Psoas muscle (tissue), 8 donors: Measurements from ENCODE around the gene GPR148. TPM values are rescaled to one million over a fixed set of nuclear protein-coding genes. Genes with fewer than 3 reads are reported as not detected.

Experiments
- ATAC-seq, 4 donors: fragments of 200-7000 bp; cut with Tn5 transposase; one replicate each; pipeline ENCODE4 v1.9.1; 2020; ENCODE audit warnings: moderate library complexity in 3 of 4, mild to moderate bottlenecking in 2 of 4
- DNase-seq, 2 donors: peaks; one replicate each; pipeline ENCODE4 v3.0.0-alpha.2; 2020
- H3K27ac ChIP-seq: fragments of 200-600 bp; one replicate; pipeline ENCODE4 v1.8.0; 2022
- H3K27me3 ChIP-seq, 3 donors: fragments of 200-600 bp in 1 of 3; one replicate each; pipeline versions ENCODE4 v1.6.1 to v1.8.0; 2013 to 2022; ENCODE audit warnings: low read length in 2 of 3, mild to moderate bottlenecking in 2 of 3, moderate library complexity in 1 of 3; ENCODE audit not compliant: insufficient read depth in 3 of 3
- H3K36me3 ChIP-seq, 2 donors: fragments of 200-600 bp in 1 of 2; one replicate each; pipeline versions ENCODE4 v1.6.1 to v1.8.0; 2013 to 2022; ENCODE audit warnings: low read depth in 1 of 2, mild to moderate bottlenecking in 1 of 2, moderate library complexity in 1 of 2; ENCODE audit not compliant: insufficient read depth in 1 of 2
- H3K4me1 ChIP-seq: fragments of 200-600 bp; one replicate; pipeline ENCODE4 v1.8.0; 2022
- H3K4me3 ChIP-seq: fragments of 200-600 bp; one replicate; pipeline ENCODE4 v1.8.0; 2022; ENCODE audit warnings: mild to moderate bottlenecking
- H3K9me3 ChIP-seq: fragments of 200-600 bp; one replicate; pipeline ENCODE4 v1.8.0; 2022
- CTCF ChIP-seq: fragments of 200-600 bp; IDR thresholded peaks from one replicate; pipeline ENCODE4 v1.8.0; 2022; ENCODE audit warnings: antibody characterized with exemption
- WGBS, 3 donors: extraction: QIAGEN DNeasy Blood & Tissue Kit; methylation state at CpG; one replicate each; pipeline versions ENCODE4 v1.1.6 to v1.1.7; 2013; 5-methylcytosine and 5-hydroxymethylcytosine counted together
- intact Hi-C, 2 donors: fragments of 100-400 bp; cut with DNase I; formaldehyde crosslinking; loops; one replicate each; pipeline versions ENCODE4 v1.11.0 to v1.14.2; 2022
- polyA plus RNA-seq, 3 donors: library from polyadenylated mRNA; stranded (reverse); fragments of 200-250 nt; gene quantifications; one replicate each; pipeline ENCODE4 v1.2.3, GENCODE V29; 2013
- total RNA-seq, 4 donors: library from RNA; stranded (reverse); fragmentation: NEBNext Ultra II Directional in 2 of 4; extraction: Animal tissue kit (Norgen Biotek cat#: 25700) in 2 of 4; gene quantifications; one replicate each; pipeline versions ENCODE4 v1.2.1 to v1.2.4, GENCODE V29; 2021 to 2023
- donor health status: healthy with polysubstance abuse.
- donor health status: DM: no; HTN: no; CAD: no; lungs with moderate emphysema.
- donor health status: Bipolar disorder and iron deficiency.
- donor health status: healthy.
- donor health status: DM: yes; HTN: yes; CAD: no.
- donor health status: DM: no; HTN: no; CAD: no.
- donor health status: DM: no; HTN: no; CAD: no.
- donor health status: DM: yes; HTN: yes; CAD: no.

Gene GPR148
- total and polyA plus RNA-seq, 7 donors = not detected

- ATAC-seq (no peak), DNase-seq (no peak)
- Histone ChIP-seq H3K9me3 (no peaks in the 10 kb centered on the region), H3K27me3 (peaks cover 2 to 7% (median 3%) of the 10 kb centered on the region in 3 donors), H3K36me3 (no peaks in the 10 kb centered on the region), H3K4me1 (no peaks in the 10 kb centered on the region), H3K4me3 (no peak overlapping the region), H3K27ac (no peak overlapping the region)
- intact Hi-C loops = no loop called here
- 79 to 83% (median 79%) methylated on average over 3 of the region's 3 CpGs for WGBS, 3 donors
- TF ChIP-seq CTCF = no peak
These were observed 8.3 kb upstream of the GPR148 start for GRCh38 chr2:130720528-130720927.

- Histone ChIP-seq H3K9me3 (no peaks in the 10 kb centered on the region), H3K4me3 (no peak overlapping the region), H3K36me3 (no peaks in the 10 kb centered on the region), H3K27me3 (peaks cover 3 to 33% (median 9%) of the 10 kb centered on the region in 3 donors), H3K4me1 (no peaks in the 10 kb centered on the region), H3K27ac (no peak overlapping the region)
- intact Hi-C loops = no loop called here
- no peak for ATAC-seq
- 88 to 94% (median 90%) methylated on average over 2 of the region's 2 CpGs for WGBS, 3 donors
- no peak for TF ChIP-seq CTCF
- no peak for DNase-seq
These were observed 4.4 kb upstream of the GPR148 start for GRCh38 chr2:130724455-130724854.

- no peak for DNase-seq
- no peak for ATAC-seq
- Histone ChIP-seq H3K4me3 (peak overlapping the region; percentile 65), H3K9me3 (no peaks in the 10 kb centered on the region), H3K27ac (no peak overlapping the region), H3K4me1 (no peaks in the 10 kb centered on the region), H3K36me3 (no peaks in the 10 kb centered on the region), H3K27me3 (peaks cover 3 to 30% (median 9%) of the 10 kb centered on the region in 3 donors)
- TF ChIP-seq CTCF = no peak
- intact Hi-C loops = no loop called here
- 9 to 12% (median 11%) methylated on average over 20 of the region's 20 CpGs for WGBS, 3 donors
These were observed 2.2 kb upstream of the GPR148 start for GRCh38 chr2:130726614-130727180.

DNA sequence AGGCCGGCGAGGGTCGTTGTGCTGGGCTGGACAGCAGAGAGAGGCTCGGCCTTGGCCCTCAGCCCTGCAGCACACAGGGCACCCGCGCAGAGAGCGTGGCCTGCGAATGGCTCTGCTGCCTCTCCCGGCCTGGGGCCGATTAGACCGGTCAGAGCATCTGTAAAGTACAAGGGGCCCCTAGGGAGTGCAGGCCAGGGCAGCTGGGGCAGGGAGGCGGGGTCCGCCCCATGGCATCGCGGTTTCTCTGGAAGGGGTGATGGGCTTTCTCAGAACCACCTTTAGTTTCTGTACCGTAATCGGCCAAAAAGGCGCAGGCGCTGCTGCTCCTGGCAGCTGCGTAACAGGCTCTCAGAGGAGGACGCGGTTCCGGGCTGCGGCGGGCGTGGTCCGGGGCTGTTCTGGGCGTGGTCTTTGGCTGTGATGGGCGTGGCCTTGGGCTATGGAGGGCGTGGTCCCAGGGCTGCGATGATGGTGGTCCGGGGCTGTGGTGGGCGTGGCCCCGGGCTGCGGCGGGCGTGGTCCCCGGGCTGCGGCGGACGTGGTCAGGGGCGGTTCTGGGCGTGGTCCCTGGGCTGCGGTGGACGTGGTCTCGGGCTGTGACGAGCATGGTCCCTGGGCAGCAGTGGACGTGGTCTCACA is 1.5 kb upstream of the GPR148 start:
- peak; percentile 72 to 86 for DNase-seq
- peak overlapping the region; percentile 65 for H3K4me3 ChIP-seq
- H3K27me3 ChIP-seq = peaks cover 3 to 30% (median 9%) of the 10 kb centered on the region in 3 donors
- no peak for TF ChIP-seq CTCF
- no peaks in the 10 kb centered on the region for H3K4me1 ChIP-seq
- WGBS, 3 donors = 1% methylated on average over 41 to 48 of the region's 48 CpGs
- intact Hi-C loops = no loop called here
- no peaks in the 10 kb centered on the region for H3K9me3 ChIP-seq
- H3K27ac ChIP-seq = peak overlapping the region; percentile 60
- no peaks in the 10 kb centered on the region for H3K36me3 ChIP-seq
- ATAC-seq = peak; percentile 65 to 93 (median 88)
